ENCODE data around the gene GOLGA6A.
"Not testable (repeated sequence)": the region's sequence is repeated elsewhere in the genome, so short reads cannot be mapped to it uniquely, and the experiment has no call there.

The GOLGA6A gene, protein sequence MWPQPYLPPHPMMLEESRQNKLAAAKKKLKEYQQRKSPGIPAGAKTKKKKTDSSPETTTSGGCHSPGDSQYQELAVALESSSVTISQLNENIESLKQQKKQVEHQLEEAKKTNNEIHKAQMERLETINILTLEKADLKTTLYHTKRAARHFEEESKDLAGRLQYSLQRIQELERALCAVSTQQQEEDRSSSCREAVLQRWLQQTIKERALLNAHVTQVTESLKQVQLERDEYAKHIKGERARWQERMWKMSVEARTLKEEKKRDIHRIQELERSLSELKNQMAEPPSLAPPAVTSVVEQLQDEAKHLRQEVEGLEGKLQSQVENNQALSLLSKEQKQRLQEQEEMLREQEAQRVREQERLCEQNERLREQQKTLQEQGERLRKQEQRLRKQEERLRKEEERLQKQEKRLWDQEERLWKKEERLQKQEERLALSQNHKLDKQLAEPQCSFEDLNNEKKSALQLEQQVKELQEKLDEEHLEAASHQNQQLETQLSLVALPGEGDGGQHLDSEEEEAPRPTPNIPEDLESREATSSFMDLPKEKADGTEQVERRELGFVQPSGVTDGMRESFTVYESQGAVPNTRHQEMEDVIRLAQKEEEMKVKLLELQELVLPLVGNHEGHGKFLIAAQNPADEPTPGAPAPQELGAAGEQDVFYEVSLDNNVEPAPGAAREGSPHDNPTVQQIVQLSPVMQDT

DNA sequence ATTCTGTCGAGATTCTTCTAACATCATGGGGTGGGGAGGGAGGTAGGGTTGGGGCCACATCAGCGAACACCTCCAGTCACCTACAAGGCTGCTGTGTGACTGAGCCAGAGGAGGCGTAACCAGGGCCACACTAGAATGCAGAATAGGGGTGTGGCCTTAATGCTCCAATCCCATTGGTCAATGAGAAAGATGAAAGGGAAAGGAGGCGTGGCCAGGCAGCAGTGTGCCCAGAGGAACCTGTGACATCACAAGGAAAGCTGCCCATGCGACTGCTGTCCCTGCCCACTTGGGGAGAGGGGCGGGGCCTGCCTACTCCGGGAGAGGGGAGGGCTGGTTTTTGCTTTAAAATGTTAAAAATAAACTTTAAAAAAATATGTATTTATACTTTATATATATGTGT, at the start of gene GOLGA6A:
Gene GOLGA6A (minus strand): TSS at position 101 of the 400 bp plus-strand sequence. CDS start 41 bp downstream, at position 60.
- in situ Hi-C loops (cut with MboI; ENCODE audit: low sequenced_read_pairs, unreplicated experiment); DNase-seq (ENCODE audit: low spot score): not testable (repeated sequence)

DNA sequence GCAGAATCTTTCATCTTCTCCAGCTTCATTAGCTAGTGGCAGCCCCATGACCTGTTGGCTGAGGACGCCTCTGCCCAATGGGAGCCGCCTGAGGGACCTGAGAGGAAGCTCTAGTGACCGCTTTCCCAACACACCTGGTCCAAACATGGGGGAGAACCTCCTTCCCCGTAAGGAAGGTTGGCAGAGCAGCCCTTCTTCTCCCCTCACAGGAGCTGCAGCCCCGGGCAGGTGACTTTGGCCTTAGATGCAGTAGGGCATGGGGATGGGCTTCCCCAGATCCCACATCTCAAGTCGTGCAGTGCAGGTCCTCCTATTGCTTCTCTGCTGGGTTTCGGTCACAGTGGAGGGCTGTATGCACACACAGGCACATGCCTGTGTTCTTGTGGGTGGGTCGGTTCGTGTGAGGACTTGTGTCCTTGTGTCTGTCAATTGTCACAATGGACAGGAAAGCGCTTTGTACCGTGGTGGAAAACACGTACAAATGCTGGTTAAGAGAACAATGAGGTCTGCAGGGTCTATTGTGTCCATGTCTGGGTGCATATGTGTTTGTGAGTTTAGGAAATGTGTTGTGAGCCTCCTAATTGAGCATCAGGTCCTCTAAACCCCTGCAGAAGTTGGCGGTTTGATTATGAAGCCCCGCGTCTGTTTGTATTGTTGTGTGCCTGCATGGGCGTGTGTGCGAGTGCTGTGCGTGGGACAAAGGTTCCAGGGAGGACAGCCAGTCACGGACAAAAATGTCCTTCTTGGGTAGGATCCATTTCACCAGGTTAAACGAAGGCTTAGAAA, 49.5 kb upstream of the GOLGA6A start:
- in situ Hi-C loops (cut with MboI; ENCODE audit: low sequenced_read_pairs, unreplicated experiment), result no loop called here
- TF ChIP-seq, protein P1, sequence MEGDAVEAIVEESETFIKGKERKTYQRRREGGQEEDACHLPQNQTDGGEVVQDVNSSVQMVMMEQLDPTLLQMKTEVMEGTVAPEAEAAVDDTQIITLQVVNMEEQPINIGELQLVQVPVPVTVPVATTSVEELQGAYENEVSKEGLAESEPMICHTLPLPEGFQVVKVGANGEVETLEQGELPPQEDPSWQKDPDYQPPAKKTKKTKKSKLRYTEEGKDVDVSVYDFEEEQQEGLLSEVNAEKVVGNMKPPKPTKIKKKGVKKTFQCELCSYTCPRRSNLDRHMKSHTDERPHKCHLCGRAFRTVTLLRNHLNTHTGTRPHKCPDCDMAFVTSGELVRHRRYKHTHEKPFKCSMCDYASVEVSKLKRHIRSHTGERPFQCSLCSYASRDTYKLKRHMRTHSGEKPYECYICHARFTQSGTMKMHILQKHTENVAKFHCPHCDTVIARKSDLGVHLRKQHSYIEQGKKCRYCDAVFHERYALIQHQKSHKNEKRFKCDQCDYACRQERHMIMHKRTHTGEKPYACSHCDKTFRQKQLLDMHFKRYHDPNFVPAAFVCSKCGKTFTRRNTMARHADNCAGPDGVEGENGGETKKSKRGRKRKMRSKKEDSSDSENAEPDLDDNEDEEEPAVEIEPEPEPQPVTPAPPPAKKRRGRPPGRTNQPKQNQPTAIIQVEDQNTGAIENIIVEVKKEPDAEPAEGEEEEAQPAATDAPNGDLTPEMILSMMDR (IDR thresholded peaks at IDR 0.05; ENCODE audit: borderline replicate concordance, control extremely low read depth, extremely low read depth, insufficient read depth, missing control alignments), result no peak
- DNase-seq (ENCODE audit: low spot score), result no peak

DNA sequence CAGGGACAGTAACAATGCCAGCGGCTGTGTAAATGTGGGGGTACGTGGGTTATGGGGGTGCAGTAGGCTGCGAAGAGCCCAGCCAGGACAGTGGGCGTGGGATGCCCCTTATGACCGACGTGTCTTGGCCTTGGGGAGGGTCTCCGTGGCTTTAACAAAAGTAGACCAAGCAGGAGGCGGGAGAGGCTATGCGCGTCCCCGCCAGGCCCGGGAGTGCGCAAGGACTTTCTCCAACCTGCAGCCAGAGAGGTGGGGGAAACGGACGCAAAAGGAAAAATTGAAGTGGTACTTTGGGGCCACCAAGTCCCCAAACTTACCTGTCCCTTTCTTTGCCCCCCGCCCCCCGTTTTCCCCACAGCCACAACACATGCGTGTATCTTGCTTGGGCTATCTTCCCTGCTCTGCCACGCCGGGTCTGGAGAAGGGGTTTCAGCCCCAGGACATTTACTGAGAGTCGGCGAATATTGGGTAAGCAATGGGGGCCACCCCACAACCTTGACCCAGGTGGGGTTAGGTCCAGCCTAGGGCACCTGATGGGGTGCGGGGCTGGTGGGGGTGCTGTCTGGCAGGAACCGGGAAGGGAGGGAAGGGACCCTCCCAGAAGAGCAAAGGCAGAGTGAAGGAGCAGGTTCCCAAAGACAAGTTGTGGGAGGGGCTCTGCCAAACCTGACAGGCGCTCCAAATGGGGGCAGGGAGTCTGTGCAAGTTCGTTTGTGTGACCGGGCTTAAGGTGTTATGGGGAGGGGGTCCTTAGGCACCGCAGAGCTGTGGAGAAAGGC, 48.7 kb upstream of the GOLGA6A start:
- in situ Hi-C loops (cut with MboI; ENCODE audit: low sequenced_read_pairs, unreplicated experiment), result no loop called here
- TF ChIP-seq, protein P1 (IDR thresholded peaks at IDR 0.05; ENCODE audit: borderline replicate concordance, control extremely low read depth, extremely low read depth, insufficient read depth, missing control alignments), result no peak
- no peak for DNase-seq (ENCODE audit: low spot score)

DNA sequence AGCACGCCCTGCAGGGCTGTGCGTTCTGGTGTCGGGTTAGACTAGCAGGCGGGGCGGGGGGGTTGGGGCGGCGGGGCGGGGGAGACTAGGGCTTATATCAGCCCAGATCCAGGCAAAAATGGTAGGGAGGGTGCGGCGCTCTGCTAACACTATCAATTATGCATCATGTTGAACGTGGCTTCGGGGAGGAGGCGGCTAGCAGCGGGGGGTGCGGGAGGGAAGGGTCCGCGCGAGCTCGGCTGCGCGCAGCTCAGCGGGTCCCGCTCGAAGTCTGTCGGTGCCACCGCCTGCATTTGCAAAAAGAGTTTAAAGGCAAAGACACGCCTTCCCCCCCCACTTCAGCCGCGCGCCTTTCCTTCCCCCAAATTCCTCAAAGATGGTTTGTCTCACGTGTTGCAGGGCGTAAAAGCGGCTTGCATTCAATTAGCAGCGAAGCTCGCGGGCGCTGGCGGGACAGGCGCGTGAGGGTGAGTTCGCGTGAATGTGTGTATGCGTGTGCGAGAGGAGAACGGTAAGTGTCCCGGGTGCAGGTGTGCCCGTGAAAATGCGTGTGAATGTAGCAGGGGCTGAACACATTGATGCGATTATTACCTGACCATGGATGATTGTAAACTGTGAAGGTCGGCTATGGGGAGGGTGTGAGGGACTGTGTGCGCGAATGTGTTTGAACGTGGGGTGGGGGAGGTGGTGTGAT, 48.0 kb upstream of the GOLGA6A start, which contains the start of gene ISLR2:
Gene ISLR2 (plus strand): TSS at position 432 of the 694 bp plus-strand sequence. CDS start 2,169 bp downstream, outside the sequence.
- in situ Hi-C loops (cut with MboI; ENCODE audit: low sequenced_read_pairs, unreplicated experiment), result no loop called here

GRCh38 chr15:74129586-74130154, 47.3 kb upstream of the GOLGA6A start:
- DNase-seq (ENCODE audit: low spot score), result no peak
- TF ChIP-seq, protein P1 (IDR thresholded peaks at IDR 0.05; ENCODE audit: borderline replicate concordance, control extremely low read depth, extremely low read depth, insufficient read depth, missing control alignments), result no peak
- in situ Hi-C loops (cut with MboI; ENCODE audit: low sequenced_read_pairs, unreplicated experiment), result loop anchor here (5.0 kb wide), 1 partner anchor 178 kb away; no protein-coding TSS in a partner anchor

More for the DNA sequence above, 48.0 kb upstream of the GOLGA6A start, which contains the start of gene ISLR2:
- TF ChIP-seq, protein P1 (IDR thresholded peaks at IDR 0.05; ENCODE audit: borderline replicate concordance, control extremely low read depth, extremely low read depth, insufficient read depth, missing control alignments), result no peak
- DNase-seq (ENCODE audit: low spot score), result no peak

All from GM13976 (cell line).